A673 (cell line): ENCODE data around the gene NFATC1.

Experiments
- CTCF ChIP-seq: fragments of 300-800, 200-600 bp; sonication (generic); conservative IDR thresholded peaks from 2 replicates; pipeline ENCODE4 v1.5.1; 2017; ENCODE audit warnings: low read depth, mild to moderate bottlenecking, antibody characterized with exemption, low read length, moderate library complexity, mixed read lengths
- EZH2 ChIP-seq: fragments of 200-600 bp; sonication (generic); IDR thresholded peaks from 2 replicates; pipeline ENCODE4 v1.6.1; 2017; ENCODE audit warnings: borderline replicate concordance, low read depth, mild to moderate bottlenecking, mixed read lengths, antibody characterized with exemption, low read length; ENCODE audit not compliant: poor library complexity, severe bottlenecking

- no peak for TF ChIP-seq CTCF
- TF ChIP-seq EZH2, result no peak
These were observed 44.8 kb downstream of the NFATC1 start for GRCh38 chr18:79440316-79441110.
